Right lobe of liver (tissue), 4 donors: ENCODE results near the gene RGS14.

Source experiments
- CTCF ChIP-seq, 4 donors: fragments of 200-600 bp in 3 of 4; fragments of 450-650 bp in 1 of 4; IDR thresholded peaks; one replicate each; pipeline versions ENCODE4 v1.5.1 to v1.8.0; 2016 to 2022; ENCODE audit warnings: antibody characterized with exemption in 4 of 4, mild to moderate bottlenecking in 2 of 4
- POLR2A ChIP-seq: fragments of 450-650 bp; IDR thresholded peaks from one replicate; pipeline ENCODE4 v1.6.1; 2017; ENCODE audit warnings: antibody characterized with exemption, mild to moderate bottlenecking
- donor health status: DM: no; HTN: no; CAD: no.
- donor health status: DM: no; HTN: no; CAD: no.
- donor health status: DM: no; HTN: yes; CAD: no.

- no peak for TF ChIP-seq CTCF (IDR thresholded peaks at IDR 0.05)
- no peak for TF ChIP-seq POLR2A
Observed at GRCh38 chr5:177327539-177328522, 29.9 kb upstream of the RGS14 start.
